Frontal cortex (tissue), 4 donors: Measurements from ENCODE around the gene SAP130. TPM values are rescaled to one million over a fixed set of nuclear protein-coding genes. Genes with fewer than 3 reads are reported as not detected.

Source experiments
- DNase-seq, 2 donors: peaks; one replicate each; pipeline ENCODE4 v3.0.0; 2012; ENCODE audit warnings: low spot score in 2 of 2
- FAIRE-seq: peaks from 2 replicates; lab custom pipeline; 2012; peaks lifted over from hg19 to GRCh38; lab: Jason Lieb, UNC
- total RNA-seq: library from RNA; depleted of rRNA; stranded (reverse); fragments of >200 nt; gene quantifications from one replicate; pipeline ENCODE4 v1.2.3, GENCODE V29; 2014
- donor health status: control.
- donor health status: control.
- donor health status: control.

Gene SAP130
- total RNA-seq, 1 donor from 2014 or later, result 4.9 TPM

DNA sequence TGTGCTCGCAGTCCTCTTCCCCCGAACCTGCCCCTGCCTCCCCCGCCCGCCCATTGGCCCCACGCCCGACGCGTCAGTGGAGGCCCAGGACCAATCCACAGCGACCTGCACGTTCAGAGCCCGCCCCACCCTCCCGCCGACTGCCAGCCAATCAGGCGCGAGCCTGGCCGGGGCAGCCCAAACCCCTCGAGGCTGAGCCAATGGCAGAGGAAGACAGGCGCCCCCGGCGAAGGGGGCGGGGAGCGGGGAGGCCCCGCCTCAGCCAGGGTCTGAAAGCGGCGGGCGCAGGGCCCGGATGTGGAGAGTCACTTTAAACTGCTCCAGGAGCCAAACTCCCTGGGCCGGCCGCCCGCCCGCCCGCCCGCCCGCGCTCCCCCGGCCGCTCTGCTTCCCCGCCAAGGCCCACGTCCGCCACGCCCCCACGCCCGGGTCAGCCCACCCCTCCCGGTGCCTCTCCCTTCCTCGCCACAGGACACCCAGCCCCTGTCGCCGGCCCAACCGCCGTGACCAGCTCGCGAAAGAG, 520 bp downstream of the SAP130 start:
- no peak for FAIRE-seq
- DNase-seq, result peak; percentile 96 to 97

DNA sequence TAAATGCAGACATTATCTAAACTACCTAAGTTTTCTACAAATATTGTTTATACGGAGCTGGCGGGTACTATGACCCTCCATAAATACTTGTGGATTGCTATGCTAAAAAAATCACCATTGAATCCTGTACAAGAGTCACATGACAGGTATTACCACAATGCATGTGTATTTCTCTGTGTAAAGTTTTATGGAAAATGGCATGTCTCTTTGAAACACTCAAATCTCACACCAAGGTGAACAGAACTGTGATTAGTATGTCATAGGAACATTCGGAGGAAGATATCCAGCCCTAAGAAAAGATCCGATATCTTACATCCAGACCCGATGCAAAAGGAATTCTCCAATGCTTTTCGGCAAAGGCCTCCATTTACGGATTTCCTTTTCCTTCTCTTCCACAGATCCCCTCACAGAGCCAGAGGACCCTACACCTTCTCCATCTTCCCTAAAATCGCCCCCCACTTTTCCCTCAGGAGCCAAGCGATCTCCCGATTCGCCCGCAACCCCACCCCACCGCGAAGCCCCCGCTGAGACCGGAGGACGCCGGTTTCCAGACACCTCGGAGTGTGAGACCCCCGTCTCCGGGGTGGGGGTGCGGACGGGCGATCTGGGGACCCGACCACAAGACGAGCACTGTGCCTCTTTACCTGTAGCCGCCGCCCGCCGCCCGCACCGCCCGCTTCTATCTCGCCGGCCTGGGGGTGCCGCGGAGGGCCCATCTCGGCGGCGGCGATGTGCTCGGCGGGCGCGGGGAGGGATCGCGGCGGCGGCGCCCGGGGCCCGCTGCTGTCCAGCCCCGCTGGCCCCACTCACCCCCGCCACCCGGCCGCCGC, 1.2 kb downstream of the SAP130 start:
- no peak for DNase-seq
- FAIRE-seq, result no peak

DNA sequence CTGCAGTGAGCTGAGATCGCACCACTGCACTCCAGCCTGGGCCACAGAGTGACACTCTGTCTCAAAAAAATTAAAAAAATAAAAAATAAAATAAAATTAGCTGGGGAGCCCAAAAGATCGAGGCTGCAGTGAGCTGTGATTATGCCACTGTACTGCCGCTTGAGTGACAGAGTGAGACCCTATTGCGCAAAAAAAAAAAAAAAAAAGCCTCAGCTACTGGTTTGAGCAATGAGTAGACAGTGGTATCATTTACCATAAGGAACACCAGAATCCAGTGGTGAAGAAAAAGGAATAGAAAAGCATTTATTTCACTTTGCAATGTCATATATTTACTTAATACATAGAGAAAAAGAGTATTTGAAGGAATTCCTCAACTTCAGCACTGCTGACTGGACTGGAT, 3.0 kb downstream of the SAP130 start:
- DNase-seq (no peak), FAIRE-seq (no peak)

DNA sequence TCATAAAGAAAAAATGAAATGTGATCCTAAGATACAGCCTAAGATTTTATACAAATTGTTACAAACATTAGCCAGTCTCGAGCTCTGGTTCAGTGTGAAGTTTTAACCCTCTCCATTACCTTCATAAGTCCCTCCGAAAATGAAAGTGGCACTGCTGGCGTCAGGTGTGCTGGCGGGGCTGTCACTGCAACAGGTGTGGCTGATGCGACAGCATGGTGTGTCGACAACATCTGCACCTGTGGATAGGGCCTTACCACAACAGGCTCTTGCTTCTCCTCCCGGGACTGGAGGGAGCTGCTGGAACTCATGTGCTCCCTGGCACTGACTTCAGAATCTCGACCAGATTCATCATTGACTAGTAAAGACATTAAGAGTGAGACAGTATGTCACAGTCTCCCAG, 10.3 kb downstream of the SAP130 start:
- FAIRE-seq (no peak), DNase-seq (no peak)

DNA sequence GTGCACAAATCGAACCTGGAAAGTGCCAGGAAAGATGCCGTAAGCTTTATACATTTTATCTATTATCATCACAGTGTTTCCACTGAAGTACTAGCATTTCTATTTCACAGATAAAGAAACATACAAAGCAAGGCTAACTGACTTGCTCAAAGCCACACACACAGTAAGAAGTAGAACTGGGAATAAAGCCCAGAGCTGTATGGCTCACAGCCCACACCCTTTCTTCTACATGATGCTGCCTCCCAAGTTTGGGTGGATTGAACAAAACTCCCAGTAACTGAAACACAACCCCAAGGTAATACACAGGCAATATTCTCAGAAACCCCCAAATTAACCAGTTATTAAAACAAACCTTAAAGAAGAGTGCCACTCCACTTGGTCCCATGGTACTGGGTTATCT, 11.2 kb downstream of the SAP130 start:
- DNase-seq (no peak), FAIRE-seq (no peak)

DNA sequence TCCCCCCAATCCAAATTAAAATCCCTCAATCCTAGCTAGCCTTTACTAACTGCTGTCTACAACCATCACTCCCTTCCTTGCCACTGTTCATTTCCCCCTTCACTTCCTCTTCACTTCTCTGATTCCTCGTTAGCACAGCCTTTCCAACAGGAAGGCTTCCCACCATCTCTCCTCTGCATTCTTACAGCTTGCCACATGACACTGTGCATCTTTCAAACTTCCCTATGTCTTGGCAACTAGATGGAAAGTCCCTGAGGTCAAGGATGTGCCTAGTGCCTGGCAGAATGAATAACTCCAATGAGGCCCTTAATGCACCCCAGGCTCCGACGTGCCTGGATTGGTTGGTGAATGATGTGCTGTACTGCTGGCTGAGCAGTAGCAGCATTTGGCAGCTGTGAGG, 15.2 kb downstream of the SAP130 start:
- DNase-seq (no peak), FAIRE-seq (no peak)

DNA sequence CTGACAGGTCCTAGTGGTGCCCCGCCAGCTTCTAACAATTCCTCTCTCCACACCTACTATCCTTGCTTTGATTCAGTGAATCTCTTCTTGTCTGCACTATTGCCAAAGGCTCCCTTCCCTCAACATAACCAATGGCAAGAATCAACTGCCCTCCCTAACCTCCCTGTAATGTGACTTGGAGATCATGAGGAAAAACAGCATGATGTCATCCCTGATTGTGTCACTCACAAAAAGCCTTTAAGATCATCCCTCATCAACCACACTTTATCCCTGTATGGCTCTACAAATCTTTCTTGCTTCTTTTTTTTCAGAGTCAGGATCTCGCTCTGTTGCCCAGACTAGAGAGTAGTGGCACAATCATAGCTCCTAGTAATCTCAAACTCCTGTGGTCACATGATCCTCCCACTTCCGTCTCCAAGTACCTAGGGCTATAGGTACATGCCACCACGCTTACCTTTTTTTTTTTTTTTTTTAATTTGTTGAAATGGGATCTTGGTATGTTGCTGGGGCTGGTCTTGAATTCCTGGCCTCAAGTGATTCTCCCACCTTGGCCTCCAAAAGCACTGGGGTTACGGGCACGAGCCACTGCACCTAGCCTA, 19.7 kb downstream of the SAP130 start:
- DNase-seq (no peak), FAIRE-seq (no peak)

DNA sequence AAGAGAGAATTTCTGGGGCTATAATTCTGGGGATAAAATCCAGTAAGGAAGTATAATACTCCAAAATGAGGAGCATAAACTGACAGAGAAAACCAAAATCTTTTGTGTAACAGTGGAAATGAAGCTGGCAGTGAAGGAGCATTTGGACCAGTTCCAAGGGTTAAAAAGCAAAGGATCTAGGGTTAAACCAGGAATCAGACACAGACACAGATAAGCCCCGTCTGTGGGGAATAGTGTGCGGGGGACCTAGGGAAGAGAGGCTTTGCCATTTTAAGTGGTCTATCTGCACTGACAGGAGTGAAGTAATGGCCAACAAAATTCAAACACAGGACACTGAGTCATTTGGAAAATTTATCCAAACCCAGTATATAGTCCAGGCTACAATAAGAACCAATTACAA, 23.4 kb downstream of the SAP130 start:
- DNase-seq (no peak), FAIRE-seq (no peak)

DNA sequence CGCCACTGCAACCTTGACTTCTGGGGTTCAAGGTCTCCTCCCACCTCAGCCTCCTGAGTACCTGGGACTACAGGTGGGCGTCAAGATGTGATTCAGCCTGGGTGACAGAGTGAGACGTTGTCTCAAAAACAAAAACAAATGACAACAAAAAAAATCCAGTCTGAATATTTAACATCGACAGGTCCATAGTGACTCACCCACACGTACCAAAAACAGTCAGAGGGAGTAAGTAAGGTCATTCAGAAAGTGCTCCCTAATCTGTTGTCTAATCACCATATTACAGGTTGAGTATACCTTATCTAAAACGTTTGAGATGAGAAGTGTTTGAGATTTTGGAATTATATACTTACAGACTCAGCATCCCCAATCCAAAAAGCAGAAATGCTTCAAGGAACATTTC, 24.4 kb downstream of the SAP130 start:
- FAIRE-seq (no peak), DNase-seq (no peak)

DNA sequence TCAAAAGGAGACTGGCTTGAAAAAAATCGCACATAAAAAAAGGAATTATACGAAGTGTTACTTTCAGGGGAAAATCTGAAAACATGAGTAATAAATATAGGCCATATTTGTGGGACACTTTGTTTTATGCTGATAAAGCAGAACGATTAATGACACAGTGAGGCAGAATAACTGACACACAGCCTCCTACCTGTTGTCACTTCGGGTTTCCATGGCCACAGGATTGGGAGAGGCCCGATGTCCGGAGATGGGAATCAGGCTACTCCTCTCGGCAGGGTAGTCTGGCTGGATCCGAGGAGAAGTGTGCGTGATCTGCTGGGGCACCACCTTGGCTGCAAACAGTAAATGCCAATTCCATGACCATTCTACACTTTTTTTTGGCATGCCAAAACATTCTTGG, 31.7 kb downstream of the SAP130 start:
- FAIRE-seq (no peak), DNase-seq (no peak)

DNA sequence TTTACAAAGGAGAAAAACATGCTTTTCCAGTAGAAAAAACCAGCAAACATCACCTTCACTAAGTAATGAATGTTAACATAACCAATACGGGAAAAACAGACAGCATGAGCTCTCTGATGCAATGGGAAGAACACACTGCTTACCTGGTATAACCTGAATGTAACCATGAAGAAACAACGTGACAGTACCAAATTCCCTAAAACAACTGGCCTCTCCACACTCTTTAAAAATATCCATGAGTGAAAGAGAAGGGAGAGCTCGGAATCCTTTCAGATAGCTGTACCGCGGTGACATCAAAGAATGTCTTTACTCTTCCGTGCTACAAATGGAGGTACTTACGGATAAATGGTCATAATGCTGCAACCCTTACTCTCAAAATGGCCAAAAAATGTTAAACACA, 32.1 kb downstream of the SAP130 start:
- DNase-seq (no peak), FAIRE-seq (no peak)

DNA sequence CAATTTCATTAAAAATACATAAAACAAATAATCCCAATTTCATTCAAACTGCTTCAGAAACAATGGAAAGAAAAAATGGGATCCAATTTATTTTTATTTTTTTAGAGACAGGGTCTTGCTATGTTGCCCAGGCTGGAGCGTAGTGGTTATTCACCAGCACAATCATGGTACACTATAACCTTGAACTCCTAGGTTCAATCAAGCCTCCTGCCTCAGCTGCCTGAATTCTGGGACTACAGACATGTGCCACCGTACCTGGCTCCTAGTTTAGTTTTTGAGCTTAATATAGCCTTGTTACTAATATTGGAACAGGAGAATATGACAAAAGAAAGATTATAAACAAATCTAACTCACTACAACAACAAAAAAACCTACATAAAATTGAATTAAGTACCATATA, 34.2 kb downstream of the SAP130 start:
- DNase-seq, result no peak
- FAIRE-seq, result no peak

DNA sequence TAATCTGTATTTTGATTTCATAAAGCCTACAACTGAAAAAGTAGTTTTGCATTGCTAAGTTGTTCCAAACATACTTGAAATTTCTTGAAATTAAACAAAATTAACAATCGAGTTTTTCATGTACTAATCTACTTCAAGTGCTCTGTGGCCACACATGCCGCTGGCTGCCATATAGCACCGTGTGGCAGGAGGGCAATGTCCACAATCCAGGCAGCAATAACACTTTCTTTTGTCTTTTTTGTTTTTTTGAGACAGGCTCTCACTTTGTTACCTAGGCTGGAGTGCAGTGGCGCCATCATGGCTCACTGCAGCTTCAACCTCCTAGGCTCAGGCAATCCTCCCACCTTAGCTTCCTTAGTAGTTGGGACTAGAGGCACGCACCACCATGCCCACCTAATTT, 36.1 kb downstream of the SAP130 start:
- FAIRE-seq (no peak), DNase-seq (no peak)

DNA sequence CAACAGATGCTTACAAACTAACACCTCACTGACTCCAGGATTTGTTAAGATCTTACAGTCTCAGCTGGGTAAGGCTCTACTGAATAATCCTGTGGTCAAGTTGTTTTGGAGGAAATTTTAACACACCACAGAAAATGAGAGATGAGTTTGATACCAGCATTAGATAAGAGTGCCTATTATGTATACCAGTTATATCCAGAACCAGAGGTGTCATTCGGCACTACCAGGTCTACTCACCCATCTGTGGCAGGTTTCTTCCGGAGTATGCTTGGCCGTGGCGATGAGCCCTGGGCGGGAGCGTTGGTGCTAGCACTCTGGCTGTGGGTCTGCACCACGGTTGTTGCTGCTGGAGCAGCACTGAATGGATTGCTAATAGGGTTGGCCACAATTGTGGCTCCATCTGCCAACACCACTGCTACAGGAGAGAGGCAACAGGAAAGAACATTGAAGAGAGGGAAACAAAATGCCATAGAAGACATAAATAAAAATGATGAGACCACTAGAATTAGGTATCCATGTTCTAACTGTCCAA, 41.2 kb downstream of the SAP130 start:
- DNase-seq (no peak), FAIRE-seq (no peak)

DNA sequence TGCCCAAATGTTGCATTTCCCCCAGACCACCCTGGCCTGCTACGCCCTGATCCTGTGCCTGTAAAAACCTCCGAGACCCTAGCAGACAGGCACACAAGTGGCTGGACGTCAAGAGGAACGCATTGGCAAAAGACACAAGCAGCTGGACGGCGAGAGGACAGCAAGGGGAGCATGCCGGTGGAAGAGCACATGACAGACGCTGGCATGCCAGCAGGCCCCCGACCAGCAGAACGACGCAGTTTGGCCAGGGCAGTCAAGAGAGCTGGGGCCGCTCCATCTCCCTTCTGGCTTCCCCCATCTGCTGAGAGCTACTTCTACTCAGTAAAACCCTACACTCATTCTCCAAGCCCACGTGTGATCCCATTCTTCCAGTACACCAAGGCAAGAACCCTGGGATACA, 42.1 kb downstream of the SAP130 start:
- DNase-seq (no peak), FAIRE-seq (no peak)

DNA sequence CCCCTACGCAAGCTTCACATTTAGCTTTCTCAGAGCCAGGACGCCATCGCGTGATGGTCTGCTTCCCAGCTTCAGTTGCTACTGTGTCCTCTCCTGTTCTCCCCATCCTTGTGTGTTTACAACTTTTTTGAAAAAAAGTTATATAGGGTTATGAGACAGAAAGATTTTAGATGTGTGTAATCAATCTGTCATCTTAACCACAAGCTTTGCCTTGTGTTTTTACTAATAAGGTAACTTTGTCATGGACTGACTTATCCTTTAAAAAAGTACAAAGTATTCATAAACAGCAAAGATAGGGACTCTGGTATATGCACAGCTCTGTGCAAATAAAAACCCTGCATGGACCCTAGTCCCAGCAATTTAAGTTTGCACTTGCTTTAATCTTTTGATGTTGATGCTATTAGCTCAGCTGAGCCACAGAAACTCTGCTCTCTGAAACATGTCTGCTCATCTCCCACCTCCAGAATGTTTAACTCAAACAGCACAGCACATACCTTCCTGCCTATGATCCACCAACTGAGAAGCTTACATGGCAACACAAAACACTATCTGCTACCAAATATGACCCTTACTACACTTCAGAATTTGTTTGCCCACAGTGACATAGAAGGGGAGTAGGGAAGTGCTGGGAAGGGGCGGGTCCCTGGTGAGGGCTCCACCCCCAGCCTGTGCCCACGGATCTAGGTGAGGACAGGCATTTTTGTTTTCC, 42.7 kb downstream of the SAP130 start:
- no peak for DNase-seq
- no peak for FAIRE-seq

DNA sequence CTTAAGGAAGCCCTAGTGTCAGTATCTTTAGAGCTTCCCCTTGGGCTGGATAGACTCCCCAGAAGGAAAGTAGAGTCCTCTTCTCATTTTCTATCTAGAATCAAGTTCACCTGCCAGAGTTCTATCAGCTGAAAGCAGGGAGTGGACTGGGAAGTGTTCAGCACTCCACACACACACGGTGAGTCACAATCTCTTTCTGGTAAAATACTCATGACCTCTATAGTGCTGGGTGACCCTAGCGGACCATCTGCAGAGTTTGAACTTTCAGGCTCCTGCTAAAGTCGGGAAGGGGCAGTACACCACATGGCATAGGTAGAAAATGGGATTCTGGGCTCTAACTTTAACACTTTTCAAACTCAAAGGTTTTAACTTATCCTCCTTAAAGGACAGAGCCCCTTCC, 43.3 kb downstream of the SAP130 start:
- DNase-seq (no peak), FAIRE-seq (no peak)

DNA sequence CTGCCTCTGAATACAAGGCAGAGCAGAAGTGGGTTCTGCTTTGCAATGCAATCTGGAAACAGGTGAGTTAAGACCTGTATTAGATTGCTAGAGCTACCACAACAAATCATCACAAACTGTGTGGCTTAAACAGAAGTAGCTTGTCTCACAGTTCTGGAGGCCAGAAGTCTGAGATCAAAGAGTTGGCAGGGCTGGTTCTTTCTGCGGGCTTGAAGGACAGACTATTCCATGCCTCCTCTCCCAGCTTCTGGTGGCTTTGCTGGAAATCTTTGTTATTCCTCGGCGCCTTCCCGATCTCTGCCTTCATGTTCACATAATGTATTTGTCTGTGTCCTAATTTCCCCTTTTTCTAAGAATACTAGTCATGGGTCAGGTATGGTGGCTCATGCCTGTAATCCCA, 58.4 kb downstream of the SAP130 start:
- DNase-seq (no peak), FAIRE-seq (no peak)

DNA sequence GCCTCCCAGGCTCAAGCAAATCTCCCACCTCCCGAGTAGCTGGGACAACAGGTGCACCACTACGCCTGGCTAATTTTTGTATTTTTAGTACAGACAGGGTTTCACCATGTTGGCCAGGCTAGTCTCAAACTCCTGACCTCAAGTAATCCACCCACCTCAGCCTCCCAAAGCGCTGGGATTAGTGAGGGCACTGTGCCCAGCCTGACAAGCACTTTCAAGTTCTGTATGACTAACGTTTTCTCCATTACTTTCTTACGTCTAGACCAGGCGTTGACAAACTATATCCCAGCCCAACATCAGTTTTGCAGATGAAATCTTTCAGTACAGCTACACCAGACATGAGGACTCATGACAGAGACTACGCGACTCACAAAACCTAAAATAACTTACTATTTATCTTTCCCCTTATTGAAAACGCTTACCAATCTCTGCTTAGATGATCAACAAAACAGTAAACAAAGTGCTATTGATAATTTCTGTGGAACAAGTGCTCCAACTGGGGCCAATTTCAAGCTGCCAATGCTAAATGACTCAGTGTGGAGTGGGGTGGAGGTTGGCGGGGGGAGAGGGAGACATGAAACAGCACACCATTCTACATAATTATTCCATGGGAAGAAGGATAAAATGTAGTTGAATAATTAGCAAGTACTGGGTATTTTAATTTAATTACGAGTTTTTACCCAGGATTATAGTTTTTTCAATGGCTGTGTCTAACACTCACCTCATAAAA, 59.1 kb downstream of the SAP130 start:
- no peak for DNase-seq
- FAIRE-seq, result no peak

DNA sequence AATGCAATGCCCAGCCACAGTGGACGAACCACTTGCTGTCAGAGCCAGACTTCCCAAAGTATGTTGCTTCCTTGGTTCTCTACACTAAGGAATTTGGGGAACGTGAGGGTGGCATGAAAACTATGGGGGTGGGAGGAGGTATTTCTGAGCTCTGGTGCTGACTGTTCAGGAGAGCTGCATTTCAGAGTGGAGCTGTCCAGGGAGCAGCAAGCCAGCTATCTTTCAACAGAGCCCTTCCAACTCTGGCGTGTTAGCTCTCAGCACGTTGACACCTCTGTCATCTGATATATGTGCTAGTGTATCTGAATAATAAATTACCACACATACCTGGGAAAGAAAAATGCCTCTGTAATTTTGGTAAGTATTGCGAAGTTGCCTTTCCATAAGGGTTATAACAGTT, 66.1 kb downstream of the SAP130 start:
- FAIRE-seq, result no peak
- no peak for DNase-seq
